Panc1 (cell line): Measurements from ENCODE around the gene RHBDD1.
"Not testable (repeated sequence)": the region's sequence is repeated elsewhere in the genome, so short reads cannot be mapped to it uniquely, and the experiment has no call there.

Experiments used
- CTCF ChIP-seq: fragments of 450-650 bp; IDR thresholded peaks from 2 replicates; pipeline ENCODE4 v1.5.1; 2017; ENCODE audit warnings: mild to moderate bottlenecking
- POLR2AphosphoS5 ChIP-seq: IDR thresholded peaks from 2 replicates; pipeline ENCODE4 v1.6.1; 2012; ENCODE audit warnings: mild to moderate bottlenecking, low read depth, low read length, moderate library complexity

GRCh38 chr2:226843001-226843400, 7.1 kb downstream of the RHBDD1 start:
- not testable (repeated sequence) for TF ChIP-seq CTCF, POLR2AphosphoS5
